GM19397 (cell line): ENCODE data around the gene CD99.
A peak's percentile ranks its signal among the peaks of the same experiment; 100 is the strongest.
"Not testable (repeated sequence)": the region's sequence is repeated elsewhere in the genome, so short reads cannot be mapped to it uniquely, and the experiment has no call there.

Experiments used
- ATAC-seq: cut with Tn5 transposase; IDR thresholded peaks from one replicate; pipeline ENCODE4 v1.9.1; 2021; ENCODE audit warnings: mild to moderate bottlenecking, moderate library complexity; ENCODE audit not compliant: unreplicated experiment

The CD99 gene

GRCh38 chrX:2675657-2676200 lies 15.4 kb upstream of the CD99 start:
- not testable (repeated sequence) for ATAC-seq

- ATAC-seq, result no peak
Observed at GRCh38 chrX:2676794-2677675, 14.1 kb upstream of the CD99 start.

- no peak for ATAC-seq
Observed at GRCh38 chrX:2677764-2678163, 13.3 kb upstream of the CD99 start.

DNA sequence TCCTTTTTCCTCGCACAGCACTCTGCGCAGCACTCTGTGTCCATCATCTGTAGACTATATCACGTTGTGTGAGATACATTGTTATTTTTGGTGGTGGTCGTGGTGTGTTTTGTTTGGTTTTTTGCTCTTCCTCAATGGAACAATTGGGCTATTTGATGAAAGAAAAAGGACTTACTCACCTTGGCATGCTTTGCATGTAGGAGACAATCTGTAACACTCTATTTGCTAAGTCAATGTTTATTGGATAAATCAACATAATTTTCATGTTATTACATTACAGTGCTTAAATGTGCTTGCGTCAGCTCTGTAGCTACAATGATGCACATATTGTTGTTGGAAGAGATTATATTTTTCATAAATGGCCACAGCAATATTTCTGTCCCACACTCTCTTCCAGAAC lies 12.5 kb upstream of the CD99 start:
- no peak for ATAC-seq

- ATAC-seq, result no peak
Observed at GRCh38 chrX:2679534-2680485, 11.3 kb upstream of the CD99 start.

GRCh38 chrX:2680486-2681348 lies 10.4 kb upstream of the CD99 start:
- ATAC-seq, result no peak

DNA sequence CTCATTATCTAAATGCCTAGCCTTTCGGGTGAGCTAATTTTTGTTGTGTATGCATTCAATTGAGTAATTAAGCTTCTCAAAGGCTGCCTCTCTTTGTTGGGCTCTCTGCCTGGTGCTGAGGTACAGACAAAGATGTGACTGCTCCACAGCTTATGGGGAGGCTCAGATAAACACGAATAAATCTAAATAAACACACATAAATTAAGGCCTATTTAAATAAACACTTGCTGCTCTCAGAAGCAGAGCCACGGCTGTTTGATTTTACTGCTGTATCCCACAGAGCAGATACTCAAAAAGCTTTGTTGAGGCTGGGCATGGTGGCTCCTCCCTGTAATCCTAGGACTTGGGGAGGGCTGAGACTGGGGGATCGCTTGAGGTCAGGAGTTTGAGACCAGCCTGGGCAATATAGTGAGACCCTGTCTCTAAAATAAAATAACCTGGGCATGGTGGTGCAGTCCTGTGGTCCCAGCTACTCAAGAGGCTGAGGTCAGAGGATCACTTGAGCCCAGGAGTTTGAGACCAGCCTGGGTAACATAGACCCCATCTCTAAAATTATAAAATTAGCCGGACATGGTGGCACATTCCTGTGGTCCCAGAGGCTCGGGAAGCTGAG lies 8.4 kb upstream of the CD99 start:
- ATAC-seq, result no peak

GRCh38 chrX:2684256-2684655 lies 6.8 kb upstream of the CD99 start:
- no peak for ATAC-seq

DNA sequence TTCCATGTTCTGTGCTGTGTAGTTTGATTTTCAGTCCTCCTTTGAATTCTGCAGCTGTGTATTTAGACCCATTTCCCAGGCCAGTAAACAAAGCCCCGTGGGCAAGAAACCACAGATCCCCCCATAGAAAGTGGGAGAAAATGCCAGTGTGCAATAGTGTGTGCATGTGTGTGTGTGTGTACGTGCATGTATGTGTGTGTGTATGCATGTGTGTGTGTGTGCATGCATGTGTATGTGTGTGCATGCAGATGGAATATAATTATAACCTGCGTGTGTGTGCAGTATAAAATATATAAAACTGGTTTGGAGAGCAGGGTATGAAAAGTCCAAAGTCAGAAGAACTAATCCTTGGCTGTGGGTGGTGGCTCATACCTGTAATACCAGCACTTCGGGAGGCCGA lies 5.2 kb upstream of the CD99 start:
- ATAC-seq, result no peak

- no peak for ATAC-seq
Observed at GRCh38 chrX:2689773-2690666, 1.1 kb upstream of the CD99 start.

DNA sequence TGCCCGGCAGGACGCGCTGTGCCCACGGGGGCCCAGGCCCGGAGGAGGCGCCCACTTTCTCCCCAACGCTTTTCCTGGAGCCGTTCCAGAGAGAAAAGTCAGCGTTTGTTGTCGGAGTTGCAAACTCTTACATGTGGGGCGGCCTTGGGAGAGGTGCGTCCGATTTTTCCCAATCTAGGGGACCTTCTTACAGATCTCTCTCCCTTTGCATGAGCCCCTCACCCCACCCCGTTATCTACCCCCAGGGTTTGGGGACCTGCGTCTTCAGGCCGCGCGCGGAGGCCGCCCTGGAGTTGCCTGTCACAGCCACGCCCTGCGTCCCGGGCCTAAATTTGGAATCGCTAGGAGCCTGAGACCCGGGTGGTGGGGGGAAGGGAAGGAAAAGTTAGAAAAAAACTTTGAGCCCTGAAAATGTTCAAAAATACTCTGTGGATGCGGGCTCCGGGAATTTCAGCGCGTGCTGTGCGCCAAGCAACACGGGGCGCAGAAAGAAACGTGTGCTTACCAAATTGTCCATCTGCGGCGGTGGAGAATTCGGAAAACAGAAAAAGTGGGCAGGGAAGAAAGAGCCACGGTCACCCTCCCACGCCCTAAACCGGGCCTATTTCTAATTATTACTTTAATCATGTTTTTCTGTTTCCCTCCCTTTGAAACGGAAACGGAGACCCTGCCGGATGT lies 587 bp downstream of the CD99 start:
- no peak for ATAC-seq

- ATAC-seq, result no peak
Observed at GRCh38 chrX:2692221-2693112, 1.4 kb downstream of the CD99 start.

- no peak for ATAC-seq
Observed at GRCh38 chrX:2693113-2694002, 2.3 kb downstream of the CD99 start.

GRCh38 chrX:2694914-2695267 lies 3.8 kb downstream of the CD99 start:
- no peak for ATAC-seq

GRCh38 chrX:2696698-2697215 lies 5.7 kb downstream of the CD99 start:
- ATAC-seq, result peak; percentile 80

DNA sequence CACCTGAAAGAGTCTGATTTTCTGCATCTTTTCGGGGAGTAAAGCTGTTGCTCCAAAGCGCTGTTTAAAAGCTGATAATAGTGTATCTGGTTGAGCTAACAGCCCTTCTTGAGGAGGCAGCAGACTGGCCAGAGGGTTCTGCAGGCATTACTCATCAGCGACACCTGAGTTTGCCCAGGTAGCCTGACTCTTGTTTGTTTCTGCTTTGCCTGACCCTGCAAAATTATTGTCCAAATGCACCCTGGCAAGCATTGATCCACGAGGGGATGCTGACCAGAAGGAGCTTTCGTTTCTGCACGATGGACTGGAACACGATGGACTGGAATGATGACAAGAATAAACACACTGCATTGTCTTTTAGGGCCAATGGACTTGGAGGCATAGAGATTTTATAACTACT lies 6.2 kb downstream of the CD99 start:
- no peak for ATAC-seq
